EH (cell line): ENCODE results near the gene RABEP1.

Experiments
- DNase-seq: peaks from one replicate; pipeline ENCODE4 v3.0.0-alpha.2; 2015; ENCODE audit warnings: low read depth

Gene RABEP1

DNA sequence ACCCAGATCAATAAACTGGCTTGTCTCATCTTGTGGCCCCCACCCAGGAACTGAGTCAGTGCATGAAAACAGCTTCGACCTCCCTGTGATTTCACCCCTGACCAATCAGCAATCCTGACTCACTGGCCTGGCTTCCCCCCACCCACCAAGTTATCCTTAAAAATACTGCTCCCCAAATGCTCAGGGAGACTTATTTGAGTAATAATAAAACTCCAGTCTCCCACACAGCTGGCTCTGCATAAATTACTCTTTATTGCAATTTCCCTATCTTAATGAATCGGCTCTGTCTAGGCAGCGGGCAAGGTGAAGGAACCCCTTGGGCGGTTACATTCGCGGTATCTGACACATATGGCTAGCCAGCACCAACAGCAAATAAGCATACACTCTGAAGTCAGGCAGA lies 9.8 kb upstream of the RABEP1 start:
- no peak for DNase-seq

GRCh38 chr17:5282642-5283217 lies 646 bp downstream of the RABEP1 start:
- DNase-seq, result peak; percentile 16

DNA sequence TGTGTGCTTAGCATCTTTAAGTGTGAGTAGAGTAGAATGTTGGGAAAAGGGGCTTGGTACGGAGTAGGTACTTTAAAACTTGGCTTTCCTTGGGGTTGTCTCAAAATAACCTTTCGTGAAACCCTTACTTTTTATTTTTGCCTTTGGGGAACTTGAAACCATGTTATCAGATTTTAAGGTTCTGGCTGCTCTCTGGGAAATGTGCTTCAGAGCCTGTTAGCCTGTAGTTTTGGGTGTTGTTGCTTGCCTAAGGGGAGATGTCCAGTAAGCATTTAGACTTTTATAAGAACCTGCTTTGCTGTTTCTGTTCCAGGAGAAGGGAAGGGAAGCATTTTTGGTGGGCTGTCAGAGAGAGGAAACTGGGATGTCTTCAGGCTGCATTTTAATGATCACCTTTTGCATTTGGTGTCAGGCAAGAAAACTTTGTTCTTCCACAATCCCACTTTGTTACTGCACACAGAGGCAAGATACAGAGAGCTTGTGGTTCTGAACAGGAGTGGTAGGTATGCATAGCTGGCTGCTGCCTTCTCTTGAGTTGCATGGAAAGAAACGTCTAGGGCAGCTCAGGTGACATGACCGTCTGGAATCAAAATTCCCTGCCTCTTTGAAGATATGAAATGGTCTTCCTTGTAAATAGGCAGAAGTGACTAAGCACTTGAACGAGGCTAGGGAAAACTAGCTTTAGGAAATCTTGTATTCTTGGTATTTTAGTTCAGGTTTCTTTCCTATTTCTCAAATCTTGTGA lies 1.7 kb downstream of the RABEP1 start:
- DNase-seq, result no peak

- DNase-seq, result no peak
These were observed 2.6 kb downstream of the RABEP1 start for GRCh38 chr17:5284681-5285080.

DNA sequence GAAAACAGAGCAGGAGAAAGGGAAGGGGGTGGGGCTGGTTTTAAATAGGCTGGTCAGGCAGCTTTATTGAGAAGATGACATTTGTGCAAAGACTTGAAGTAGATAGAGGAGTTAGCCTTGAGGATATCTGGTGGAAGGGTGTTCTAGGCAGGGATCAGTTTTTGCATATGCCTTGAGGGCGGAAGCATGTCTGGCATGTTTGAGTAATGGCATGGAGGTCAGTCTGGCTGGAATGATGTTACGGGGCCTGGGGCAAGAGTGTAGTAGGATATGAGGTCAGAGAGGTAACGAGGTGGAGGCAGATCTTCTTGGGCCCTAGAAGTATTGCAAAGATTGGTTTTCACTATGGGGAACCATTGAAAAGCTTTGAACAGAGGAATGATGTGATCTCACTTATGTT lies 4.8 kb downstream of the RABEP1 start:
- DNase-seq, result peak; percentile 67

GRCh38 chr17:5291683-5292350 lies 9.7 kb downstream of the RABEP1 start:
- no peak for DNase-seq

- no peak for DNase-seq
These were observed 15.2 kb downstream of the RABEP1 start for GRCh38 chr17:5297245-5297644.

DNA sequence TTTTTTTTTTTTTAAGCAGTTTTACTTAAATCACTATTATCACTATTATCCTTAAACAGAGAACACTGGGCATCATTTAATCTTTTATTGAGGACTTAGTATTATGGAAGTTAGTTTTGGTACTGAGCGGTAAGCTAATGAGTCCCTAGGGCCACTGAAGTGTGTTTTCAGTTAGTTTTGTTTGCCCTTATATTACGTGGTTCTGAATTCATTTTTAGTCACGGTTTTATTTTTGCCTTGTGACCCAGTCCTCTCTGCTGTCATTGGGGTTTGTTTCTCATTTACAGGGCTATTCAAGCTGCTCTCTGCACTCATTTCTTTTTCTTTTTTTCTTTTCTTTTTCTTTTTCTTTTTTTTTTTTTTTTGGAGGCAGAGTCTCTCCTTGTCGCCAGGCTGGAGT lies 17.3 kb downstream of the RABEP1 start:
- DNase-seq, result no peak

- no peak for DNase-seq
These were observed 22.6 kb downstream of the RABEP1 start for GRCh38 chr17:5304636-5305035.

- DNase-seq, result no peak
These were observed 27.8 kb downstream of the RABEP1 start for GRCh38 chr17:5309851-5310250.

DNA sequence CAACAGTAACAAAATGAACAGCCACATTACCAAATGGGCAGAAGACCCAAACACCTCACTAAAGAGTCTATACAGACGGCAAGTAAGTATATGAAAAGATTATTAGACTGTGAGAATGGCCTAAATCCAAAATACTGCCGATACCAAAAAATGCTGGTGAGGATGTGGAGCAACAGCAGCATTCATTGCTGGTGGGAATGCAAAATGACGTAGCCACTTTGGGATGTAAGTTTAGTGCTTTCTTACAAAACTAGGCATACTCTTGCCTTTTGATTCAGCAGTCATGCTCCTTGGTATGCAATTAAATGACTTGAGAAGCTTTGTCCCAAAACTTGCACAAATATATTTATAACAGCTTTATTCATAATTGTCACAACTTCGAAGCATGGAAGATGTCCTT lies 43.8 kb downstream of the RABEP1 start:
- DNase-seq, result no peak

DNA sequence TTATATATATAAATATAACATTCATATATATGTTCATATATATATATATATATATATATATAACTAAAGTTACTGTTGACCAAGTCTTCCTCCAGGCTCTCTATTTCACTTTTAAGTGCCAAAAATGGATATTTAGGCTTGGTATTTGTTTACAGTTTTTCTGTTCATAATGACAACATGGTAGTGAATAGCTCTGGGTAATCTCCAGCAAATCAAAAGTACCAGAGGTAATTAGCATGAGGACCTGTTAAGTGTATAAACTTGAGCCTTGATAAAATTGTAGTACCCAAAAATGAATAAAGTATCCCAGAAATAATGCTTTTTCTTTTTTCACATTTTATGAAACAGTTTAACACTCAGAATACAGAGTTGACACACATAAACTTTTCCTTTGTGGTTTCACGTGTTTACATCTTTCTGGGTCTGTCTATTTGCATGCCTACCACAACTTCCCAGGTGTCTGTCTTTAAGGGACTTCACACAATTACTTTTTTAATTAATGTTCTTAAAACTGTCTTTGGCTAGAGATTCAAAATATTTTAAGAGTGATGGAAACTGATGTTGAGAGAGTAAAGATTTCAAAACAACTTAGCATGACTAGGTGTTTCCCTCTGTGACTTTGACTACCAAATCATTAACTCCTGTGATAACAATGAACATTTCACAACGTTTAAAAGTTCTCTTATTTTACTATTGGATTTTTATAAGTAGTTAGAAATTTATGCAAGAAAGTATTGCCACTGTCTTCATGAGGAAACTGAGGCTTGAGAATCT lies 47.9 kb downstream of the RABEP1 start:
- no peak for DNase-seq

DNA sequence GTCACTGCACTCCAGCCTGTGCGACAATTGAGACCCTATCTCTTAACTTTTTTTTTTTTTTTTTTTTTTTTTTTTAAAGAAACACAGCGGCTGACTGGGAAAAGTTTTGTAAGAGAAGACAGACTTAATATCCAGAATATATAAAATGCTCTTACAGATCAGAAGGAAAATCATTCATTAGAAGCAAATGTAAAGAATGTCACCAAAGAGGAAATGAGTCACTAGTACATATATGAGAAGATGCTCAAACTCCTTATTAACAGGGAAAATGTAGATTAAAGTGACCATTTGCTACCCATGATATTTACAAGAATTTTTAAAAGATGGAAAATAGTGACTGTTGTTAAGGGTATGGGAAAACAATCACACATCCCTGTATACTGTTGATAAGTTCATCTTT lies 48.9 kb downstream of the RABEP1 start:
- peak; percentile 21 for DNase-seq

DNA sequence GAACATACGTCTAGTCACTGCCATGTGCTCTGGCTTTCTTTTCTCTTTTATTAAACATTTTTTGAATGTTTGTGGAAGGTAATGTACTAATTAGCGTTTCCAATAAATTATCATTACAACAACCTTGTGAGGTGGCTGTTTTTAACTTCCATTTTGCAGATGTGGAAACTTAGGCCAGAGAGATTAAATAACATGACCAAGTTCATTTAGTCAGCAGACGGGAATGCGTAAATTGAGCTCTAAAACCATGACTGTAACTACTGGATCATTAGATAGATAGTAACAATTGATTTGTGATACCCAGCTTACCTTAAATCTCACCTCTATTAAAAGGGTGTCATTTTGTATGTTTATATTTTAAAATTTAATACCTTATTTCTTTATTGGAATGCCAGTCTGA lies 49.4 kb downstream of the RABEP1 start:
- peak; percentile 37 for DNase-seq

DNA sequence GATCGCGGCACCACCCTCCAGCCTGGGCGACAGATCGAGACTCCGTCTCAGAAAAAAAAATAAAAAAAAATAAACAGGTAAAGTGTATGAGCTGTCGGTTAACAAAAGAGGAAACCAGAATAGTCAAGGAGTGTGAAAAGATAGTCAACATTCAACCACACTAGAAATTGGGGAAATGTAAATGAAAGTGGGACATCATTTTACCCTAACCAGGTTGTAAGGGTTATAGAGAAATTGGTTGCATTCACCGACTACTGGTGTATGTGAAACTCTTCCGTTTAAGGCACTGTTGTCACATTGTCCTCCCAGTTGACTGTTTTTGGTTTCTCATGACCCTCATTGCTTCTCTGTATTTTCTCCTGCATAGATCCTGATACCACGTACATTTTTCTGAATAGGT lies 62.8 kb downstream of the RABEP1 start:
- DNase-seq, result no peak

DNA sequence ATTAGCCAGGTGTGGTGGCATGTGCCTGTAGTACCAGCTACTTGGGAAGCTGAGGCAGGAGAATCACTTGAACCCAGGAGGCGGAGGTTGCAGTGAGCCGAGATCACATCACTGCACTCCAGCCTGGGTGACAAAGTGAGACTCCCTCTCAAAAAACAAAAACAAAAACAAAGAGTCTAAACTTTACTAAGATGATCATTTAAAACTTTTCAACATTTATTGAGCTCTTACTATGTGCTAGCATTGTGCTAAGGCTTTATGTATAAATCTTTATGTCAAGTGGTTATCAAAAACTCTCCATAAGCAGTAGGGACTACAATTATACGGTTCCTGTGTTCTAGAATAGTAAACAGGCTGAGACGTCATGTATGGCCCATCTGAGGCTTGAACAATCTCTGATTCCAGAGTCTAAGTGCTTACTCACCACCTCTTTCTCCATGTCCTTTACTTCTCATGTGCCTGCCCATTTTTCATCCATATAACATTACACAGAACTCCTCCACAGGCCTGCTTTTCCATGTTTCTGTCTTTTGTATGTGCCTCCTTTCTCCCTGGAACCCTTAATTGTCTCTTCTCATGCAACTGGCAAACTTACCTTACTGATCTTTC lies 70.7 kb downstream of the RABEP1 start:
- DNase-seq, result no peak

DNA sequence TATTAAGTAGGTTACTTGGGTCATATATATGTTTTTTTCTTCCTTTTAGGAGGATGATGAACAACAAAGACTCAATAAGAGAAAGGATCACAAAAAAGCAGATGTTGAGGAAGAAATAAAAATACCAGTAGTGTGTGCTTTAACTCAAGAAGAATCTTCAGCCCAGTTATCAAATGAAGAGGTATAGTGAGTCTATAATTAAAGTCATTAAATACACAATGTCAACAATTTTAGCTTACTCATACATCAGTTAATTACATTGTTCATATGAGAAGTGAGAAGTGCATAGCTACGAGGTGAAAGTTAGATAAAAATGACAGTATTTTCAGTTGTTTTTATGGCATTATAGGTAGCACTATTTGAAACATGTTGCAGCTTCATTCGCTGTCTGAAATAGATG lies 72.2 kb downstream of the RABEP1 start:
- DNase-seq, result no peak

- no peak for DNase-seq
These were observed 72.9 kb downstream of the RABEP1 start for GRCh38 chr17:5354886-5355415.

- peak; percentile 15 for DNase-seq
These were observed 73.5 kb downstream of the RABEP1 start for GRCh38 chr17:5355421-5356129.

DNA sequence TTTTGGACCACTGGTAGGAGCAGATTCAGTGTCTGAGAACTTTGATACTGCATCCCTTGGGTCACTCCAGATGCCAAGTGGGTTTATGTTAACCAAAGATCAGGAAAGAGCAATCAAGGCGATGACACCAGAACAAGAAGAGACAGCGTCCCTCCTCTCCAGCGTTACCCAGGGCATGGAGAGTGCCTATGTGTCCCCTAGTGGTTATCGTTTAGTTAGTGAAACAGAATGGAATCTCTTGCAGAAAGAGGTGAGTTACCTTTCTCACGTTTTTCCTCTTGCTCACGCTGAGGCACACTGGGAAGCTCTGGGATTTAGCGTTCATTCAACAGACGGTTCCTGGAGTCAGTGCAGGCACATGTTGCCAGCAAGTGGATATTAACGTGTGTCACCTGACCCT lies 79.3 kb downstream of the RABEP1 start:
- DNase-seq, result no peak

DNA sequence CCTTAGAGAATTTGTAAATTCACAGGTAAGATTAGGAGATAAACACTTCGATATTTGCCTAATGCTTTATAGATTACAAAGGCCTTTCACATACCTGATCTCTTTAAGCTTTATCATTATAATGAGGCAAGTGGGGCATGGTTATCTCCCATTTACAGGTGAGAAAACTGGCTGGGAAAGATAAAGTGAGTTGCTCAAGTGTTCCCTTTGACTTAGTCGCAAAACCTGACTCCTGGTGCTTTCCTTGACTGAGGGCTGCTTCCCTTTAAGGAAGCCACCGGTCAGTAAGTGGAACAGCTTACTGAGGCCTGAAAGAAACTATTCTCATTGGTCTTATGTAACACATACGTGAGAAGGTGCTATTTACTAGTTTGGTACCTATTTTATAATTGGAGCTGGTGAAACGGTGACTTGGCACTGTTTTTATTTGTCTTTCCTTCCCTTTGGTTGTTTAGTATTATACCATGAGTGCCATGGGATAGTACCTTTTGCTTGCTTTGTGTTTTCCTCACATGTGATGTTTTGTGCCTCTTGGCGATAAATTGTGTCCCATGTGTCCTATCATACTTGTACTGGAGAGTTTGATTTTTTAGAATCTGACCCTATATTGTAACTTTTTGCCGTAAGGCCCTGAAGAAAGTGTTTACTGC lies 80.2 kb downstream of the RABEP1 start:
- DNase-seq, result no peak
